NB4 (cell line): ENCODE results near the gene DCAF17.

ENCODE experiments used
- DNase-seq: peaks from one replicate; pipeline ENCODE4 v3.0.0; 2010; ENCODE audit warnings: low read depth
- H3K4me3 ChIP-seq: one replicate; pipeline ENCODE4 v1.5.1; 2011; ENCODE audit warnings: mild to moderate bottlenecking, low read depth, low read length, moderate library complexity
- CTCF ChIP-seq: IDR thresholded peaks from one replicate; pipeline ENCODE4 v1.5.1; 2012; ENCODE audit warnings: low read depth, low read length
- MAX ChIP-seq: IDR thresholded peaks from 2 replicates; pipeline ENCODE4 v1.6.1; 2011; ENCODE audit warnings: low read depth, low read length
- MYC ChIP-seq: IDR thresholded peaks from 2 replicates; pipeline ENCODE4 v1.6.1; 2011; ENCODE audit warnings: low read depth, low read length
- POLR2A ChIP-seq: IDR thresholded peaks from 2 replicates; pipeline ENCODE4 v1.6.1; 2011; ENCODE audit warnings: mild to moderate bottlenecking; ENCODE audit not compliant: insufficient read length; ENCODE audit errors: extremely low read depth

DCAF17 gene

GRCh38 chr2:171390941-171391516 is 43.0 kb upstream of the DCAF17 start:
- DNase-seq: peak; percentile 73
- H3K4me3 ChIP-seq: no peak overlapping the region
- TF ChIP-seq POLR2A: no peak
- no peak for TF ChIP-seq CTCF
- TF ChIP-seq MYC: no peak

GRCh38 chr2:171391532-171391931 is 42.5 kb upstream of the DCAF17 start:
- no peak for DNase-seq
- H3K4me3 ChIP-seq: no peak overlapping the region
- no peak for TF ChIP-seq MAX
- no peak for TF ChIP-seq CTCF
- TF ChIP-seq POLR2A: no peak

- no peak overlapping the region for H3K4me3 ChIP-seq
- TF ChIP-seq POLR2A: no peak
- TF ChIP-seq MAX: no peak
- no peak for TF ChIP-seq CTCF
- no peak for TF ChIP-seq MYC
- DNase-seq: no peak
These were observed 40.5 kb upstream of the DCAF17 start for GRCh38 chr2:171393487-171393886.

- no peak overlapping the region for H3K4me3 ChIP-seq
- peak; percentile 14; the same call in 1 of the 2 replicates for TF ChIP-seq MYC
- no peak for TF ChIP-seq POLR2A
- peak; percentile 54 for TF ChIP-seq MAX
- DNase-seq: peak; percentile 77
These were observed 39.8 kb upstream of the DCAF17 start for GRCh38 chr2:171394164-171394740.

- no peak for DNase-seq
- no peak for TF ChIP-seq CTCF
- TF ChIP-seq MYC: no peak
- no peak for TF ChIP-seq MAX
- TF ChIP-seq POLR2A: no peak
- no peak overlapping the region for H3K4me3 ChIP-seq
These were observed 34.7 kb upstream of the DCAF17 start for GRCh38 chr2:171399292-171399691.

GRCh38 chr2:171400395-171400794 is 33.6 kb upstream of the DCAF17 start:
- DNase-seq: no peak
- no peak overlapping the region for H3K4me3 ChIP-seq
- no peak for TF ChIP-seq MAX
- TF ChIP-seq CTCF: no peak
- no peak for TF ChIP-seq POLR2A
- TF ChIP-seq MYC: no peak
